H9 (cell line): ENCODE results near the gene TFF2. TPM values are rescaled to one million over a fixed set of nuclear protein-coding genes. Genes with fewer than 3 reads are reported as not detected.

Experiments used
- DNase-seq: peaks from one replicate; pipeline ENCODE4 v3.0.0-alpha.2; 2017
- H2AFZ ChIP-seq: one replicate; pipeline ENCODE4 v1.6.1; 2013; ENCODE audit warnings: mild to moderate bottlenecking, low read length, control low read depth, moderate library complexity
- H2AK5ac ChIP-seq: 2 replicates; pipeline ENCODE4 v1.6.1; 2013; ENCODE audit warnings: low read length, control low read depth, mixed read lengths; ENCODE audit not compliant: insufficient read length
- H2BK120ac ChIP-seq: one replicate; pipeline ENCODE4 v1.6.1; 2013; ENCODE audit warnings: low read depth, mild to moderate bottlenecking, low read length, control low read depth, inconsistent platforms; ENCODE audit not compliant: poor library complexity, severe bottlenecking
- H2BK12ac ChIP-seq: 2 replicates; pipeline ENCODE4 v1.6.1; 2013; ENCODE audit warnings: low read length, control low read depth, mixed read lengths, low read depth; ENCODE audit not compliant: insufficient read length
- H2BK15ac ChIP-seq: 2 replicates; pipeline ENCODE4 v1.6.1; 2013; ENCODE audit warnings: low read depth, low read length, control low read depth
- H2BK20ac ChIP-seq: one replicate; pipeline ENCODE4 v1.6.1; 2013; ENCODE audit warnings: low read depth, mild to moderate bottlenecking, low read length, control low read depth, inconsistent platforms; ENCODE audit not compliant: poor library complexity, severe bottlenecking
- H2BK5ac ChIP-seq: 2 replicates; pipeline ENCODE4 v1.6.1; 2013; ENCODE audit warnings: low read length, control low read depth, mixed read lengths; ENCODE audit not compliant: insufficient read length
- H3K14ac ChIP-seq: 2 replicates; pipeline ENCODE4 v1.6.1; 2013; ENCODE audit warnings: low read length, control low read depth; ENCODE audit not compliant: insufficient read depth
- H3K18ac ChIP-seq: 2 replicates; pipeline ENCODE4 v1.6.1; 2013; ENCODE audit warnings: low read depth, mild to moderate bottlenecking, mixed read lengths, low read length, control low read depth; ENCODE audit not compliant: insufficient read length
- H3K23ac ChIP-seq: 2 replicates; pipeline ENCODE4 v1.6.1; 2013; ENCODE audit warnings: low read length, control low read depth, mixed read lengths, low read depth; ENCODE audit not compliant: insufficient read length
- H3K23me2 ChIP-seq: 2 replicates; pipeline ENCODE4 v1.6.1; 2013; ENCODE audit warnings: low read depth, mild to moderate bottlenecking, mixed read lengths, low read length, control low read depth; ENCODE audit not compliant: insufficient read length, poor library complexity, severe bottlenecking
- H3K27ac ChIP-seq: 2 replicates; pipeline ENCODE4 v1.5.1; 2013; ENCODE audit warnings: low read length, control low read depth, mixed read lengths, low read depth; ENCODE audit not compliant: insufficient read length
- H3K27me3 ChIP-seq: 2 replicates; pipeline ENCODE4 v1.6.1; 2013; ENCODE audit warnings: low read length, control low read depth, inconsistent platforms; ENCODE audit not compliant: insufficient read depth
- H3K4ac ChIP-seq: 2 replicates; pipeline ENCODE4 v1.6.1; 2013; ENCODE audit warnings: low read depth, mild to moderate bottlenecking, control low read depth, inconsistent platforms, low read length, moderate library complexity
- H3K4me1 ChIP-seq: 2 replicates; pipeline ENCODE4 v1.6.1; 2013; ENCODE audit warnings: low read length, control low read depth, inconsistent platforms; ENCODE audit not compliant: insufficient read depth
- H3K4me2 ChIP-seq: 2 replicates; pipeline ENCODE4 v1.6.1; 2013; ENCODE audit warnings: low read length, control low read depth, mixed read lengths; ENCODE audit not compliant: insufficient read length, insufficient read depth
- H3K56ac ChIP-seq: 2 replicates; pipeline ENCODE4 v1.6.1; 2013; ENCODE audit warnings: low read depth, mild to moderate bottlenecking, mixed read lengths, low read length, control low read depth; ENCODE audit not compliant: insufficient read length
- H3K79me1 ChIP-seq: 2 replicates; pipeline ENCODE4 v1.6.1; 2013; ENCODE audit warnings: low read depth, mild to moderate bottlenecking, moderate library complexity, low read length, control low read depth, inconsistent platforms; ENCODE audit not compliant: insufficient read depth, poor library complexity, severe bottlenecking
- H3K79me2 ChIP-seq: 2 replicates; pipeline ENCODE4 v1.6.1; 2013; ENCODE audit warnings: low read length, control low read depth, inconsistent platforms; ENCODE audit not compliant: insufficient read depth
- H3K9ac ChIP-seq: 2 replicates; pipeline ENCODE4 v1.6.1; 2013; ENCODE audit warnings: low read length, control low read depth, mixed read lengths; ENCODE audit not compliant: insufficient read length; ENCODE audit errors: extremely low read depth
- H3K9me3 ChIP-seq: one replicate; pipeline ENCODE4 v1.6.1; 2013; ENCODE audit warnings: low read depth, low read length, inconsistent platforms; ENCODE audit not compliant: control insufficient read depth
- H3T11ph ChIP-seq: one replicate; pipeline ENCODE4 v1.6.1; 2013; ENCODE audit warnings: mild to moderate bottlenecking, low read length, control low read depth, inconsistent platforms
- H4K20me1 ChIP-seq: one replicate; pipeline ENCODE4 v1.6.1; 2013; ENCODE audit not compliant: control insufficient read depth, insufficient read length, insufficient read depth
- H4K5ac ChIP-seq: 2 replicates; pipeline ENCODE4 v1.6.1; 2013; ENCODE audit warnings: low read depth, mild to moderate bottlenecking, mixed read lengths, low read length, control low read depth; ENCODE audit not compliant: insufficient read length
- H4K8ac ChIP-seq: replicated peaks from 2 replicates; pipeline ENCODE4 v1.6.1; 2013; ENCODE audit warnings: low read length, control low read depth, mixed read lengths, low read depth; ENCODE audit not compliant: insufficient read length
- H4K91ac ChIP-seq: 2 replicates; pipeline ENCODE4 v1.6.1; 2013; ENCODE audit warnings: low read depth, mild to moderate bottlenecking, moderate library complexity, mixed read lengths, low read length, control low read depth; ENCODE audit not compliant: insufficient read length
- H3K27ac Mint-ChIP-seq, 3 experiments: 2 replicates in 2 of 3; 3 replicates in 1 of 3; pipeline ENCODE4 v1.8.0; 2020 to 2021; ENCODE audit warnings: mixed read lengths in 3 of 3, mild to moderate bottlenecking in 1 of 3, moderate library complexity in 1 of 3
- H3K27me3 Mint-ChIP-seq: 2 replicates; pipeline ENCODE4 v1.8.0; 2021; ENCODE audit warnings: low read depth, mild to moderate bottlenecking, moderate library complexity, mixed read lengths
- H3K36me3 Mint-ChIP-seq, 3 experiments: 2 replicates in 2 of 3; 3 replicates in 1 of 3; pipeline ENCODE4 v1.8.0; 2020 to 2021; ENCODE audit warnings: low read depth in 3 of 3, mixed read lengths in 3 of 3; ENCODE audit not compliant: insufficient read depth in 1 of 3
- H3K4me1 Mint-ChIP-seq, 2 experiments: 2 replicates each; pipeline ENCODE4 v1.8.0; 2020; ENCODE audit warnings: mixed read lengths in 2 of 2
- H3K4me3 Mint-ChIP-seq, 2 experiments: 2 replicates in 1 of 2; 3 replicates in 1 of 2; pipeline ENCODE4 v1.8.0; 2020 to 2021; ENCODE audit warnings: mild to moderate bottlenecking in 2 of 2, mixed read lengths in 2 of 2, moderate library complexity in 1 of 2
- H3K9me3 Mint-ChIP-seq, 2 experiments: 2 replicates in 1 of 2; 3 replicates in 1 of 2; pipeline ENCODE4 v1.8.0; 2020; ENCODE audit warnings: mild to moderate bottlenecking in 2 of 2, mixed read lengths in 2 of 2, moderate library complexity in 1 of 2
- WGBS: extraction: QIAGEN DNeasy Blood & Tissue Kit; methylation state at CpG from one replicate; pipeline ENCODE4 v1.1.7; 2013; ENCODE audit warnings: missing lambda C conversion rate, low lambda C conversion rate, mixed read lengths; ENCODE audit not compliant: insufficient read length; ENCODE audit errors: extremely low coverage; 5-methylcytosine and 5-hydroxymethylcytosine counted together
- total RNA-seq: library from RNA; stranded (reverse); gene quantifications from 2 replicates; pipeline ENCODE4 v1.2.1, GENCODE V29; 2021
- TF ChIP-seq, protein P1 (sequence below): fragments of 200-600 bp; sonication (generic); conservative IDR thresholded peaks from 3 replicates; pipeline ENCODE4 v1.8.0; 2021; ENCODE audit warnings: antibody characterized with exemption, mild to moderate bottlenecking

TFF2 gene
- total RNA-seq, 1 experiment from 2014 or later: not detected

DNA sequence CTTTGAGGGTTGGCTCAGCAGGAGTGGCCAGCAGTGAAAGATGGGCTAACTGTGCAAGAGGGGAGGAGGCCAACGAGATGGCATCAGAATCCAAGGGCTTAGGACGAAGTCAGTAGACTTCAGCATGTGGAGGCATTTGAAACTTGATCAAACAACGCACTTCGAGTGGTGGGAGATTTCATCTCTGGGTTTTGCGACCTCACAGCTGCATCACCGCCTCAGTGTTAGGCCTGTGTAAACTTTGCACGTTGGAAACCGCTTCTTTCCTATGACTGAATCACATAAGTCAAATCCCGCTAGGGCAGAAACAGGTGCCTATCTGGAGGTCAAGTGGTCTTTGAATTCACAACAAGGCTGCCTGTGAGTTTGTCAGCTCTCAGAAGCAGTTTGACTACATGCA, 53.4 kb downstream of the TFF2 start:
- no peak overlapping the region for H3T11ph ChIP-seq
- H3K27ac ChIP-seq: no peak overlapping the region
- no peak overlapping the region for H3K18ac ChIP-seq
- H3K27me3 Mint-ChIP-seq: peaks cover 6% of the 10 kb centered on the region
- H2BK20ac ChIP-seq: no peak overlapping the region
- no peaks in the 10 kb centered on the region for H3K9me3 ChIP-seq
- H3K4ac ChIP-seq: no peak overlapping the region
- no peak overlapping the region for H2AFZ ChIP-seq
- no peaks in the 10 kb centered on the region for H4K20me1 ChIP-seq
- no peak overlapping the region for H3K23ac ChIP-seq
- no peak overlapping the region for H3K14ac ChIP-seq
- H4K8ac ChIP-seq: no peak overlapping the region
- peaks cover 16 to 20% of the 10 kb centered on the region in 2 experiments for H3K4me1 Mint-ChIP-seq
- no peak overlapping the region for H2BK12ac ChIP-seq
- no peak overlapping the region for H3K27ac Mint-ChIP-seq
- H3K79me1 ChIP-seq: no peaks in the 10 kb centered on the region
- no peaks in the 10 kb centered on the region for H3K4me1 ChIP-seq
- TF ChIP-seq, protein P1, sequence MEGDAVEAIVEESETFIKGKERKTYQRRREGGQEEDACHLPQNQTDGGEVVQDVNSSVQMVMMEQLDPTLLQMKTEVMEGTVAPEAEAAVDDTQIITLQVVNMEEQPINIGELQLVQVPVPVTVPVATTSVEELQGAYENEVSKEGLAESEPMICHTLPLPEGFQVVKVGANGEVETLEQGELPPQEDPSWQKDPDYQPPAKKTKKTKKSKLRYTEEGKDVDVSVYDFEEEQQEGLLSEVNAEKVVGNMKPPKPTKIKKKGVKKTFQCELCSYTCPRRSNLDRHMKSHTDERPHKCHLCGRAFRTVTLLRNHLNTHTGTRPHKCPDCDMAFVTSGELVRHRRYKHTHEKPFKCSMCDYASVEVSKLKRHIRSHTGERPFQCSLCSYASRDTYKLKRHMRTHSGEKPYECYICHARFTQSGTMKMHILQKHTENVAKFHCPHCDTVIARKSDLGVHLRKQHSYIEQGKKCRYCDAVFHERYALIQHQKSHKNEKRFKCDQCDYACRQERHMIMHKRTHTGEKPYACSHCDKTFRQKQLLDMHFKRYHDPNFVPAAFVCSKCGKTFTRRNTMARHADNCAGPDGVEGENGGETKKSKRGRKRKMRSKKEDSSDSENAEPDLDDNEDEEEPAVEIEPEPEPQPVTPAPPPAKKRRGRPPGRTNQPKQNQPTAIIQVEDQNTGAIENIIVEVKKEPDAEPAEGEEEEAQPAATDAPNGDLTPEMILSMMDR: no peak
- no peaks in the 10 kb centered on the region for H3K79me2 ChIP-seq
- H3K4me2 ChIP-seq: no peak overlapping the region
- no peak overlapping the region for H2AK5ac ChIP-seq
- DNase-seq: no peak
- H2BK120ac ChIP-seq: no peak overlapping the region
- H2BK5ac ChIP-seq: no peak overlapping the region
- no peaks in the 10 kb centered on the region for H3K23me2 ChIP-seq
- no peaks in the 10 kb centered on the region for H3K36me3 Mint-ChIP-seq
- H3K9ac ChIP-seq: no peak overlapping the region
- H3K27me3 ChIP-seq: no peaks in the 10 kb centered on the region
- no peak overlapping the region for H2BK15ac ChIP-seq
- no peaks in the 10 kb centered on the region for H3K9me3 Mint-ChIP-seq
- WGBS: no CpG with 5 or more reads among the region's 9 CpGs
- no peak overlapping the region for H3K56ac ChIP-seq
- H4K5ac ChIP-seq: no peak overlapping the region
- no peak overlapping the region for H4K91ac ChIP-seq
- H3K4me3 Mint-ChIP-seq: no peak overlapping the region
